HCT116 (cell line): ENCODE results near the gene COL7A1. TPM values are rescaled to one million over a fixed set of nuclear protein-coding genes. Genes with fewer than 3 reads are reported as not detected.

Source experiments
- ATAC-seq: fragments of 200-7000 bp; cut with Tn5 transposase; 2 replicates; pipeline ENCODE4 v1.9.1; 2020; ENCODE audit warnings: mild to moderate bottlenecking, moderate library complexity
- BruUV-seq: library from RNA; stranded (reverse); fragments of 400-500 nt; replicated peaks from 2 replicates; lab custom pipeline; 2021; lab: Mats Ljungman, UMichigan
- CTCF ChIA-PET: fragments of 300-600 bp; sonication (Branson Sonifier 250); formaldehyde crosslinking; loops from one replicate; lab custom pipeline; 2021; ENCODE audit warnings: antibody characterized with exemption; lab: Charles Lee
- POLR2A ChIA-PET: fragments of 300-600, 350-600 bp; sonication (Branson Sonifier 250); formaldehyde crosslinking; loops from one replicate; lab custom pipeline; 2021; ENCODE audit warnings: antibody characterized with exemption; lab: Charles Lee
- RAD21 ChIA-PET, 2 experiments: fragments of 300-600 bp; sonication (Branson Sonifier 250); formaldehyde crosslinking; loops; one replicate each; lab custom pipeline; 2023; ENCODE audit warnings: low total read pairs in 2 of 2; ENCODE audit not compliant: uncharacterized antibody in 2 of 2, unreplicated experiment in 2 of 2, low non-redundant PET in 1 of 2; lab: Charles Lee
- DNase-seq: peaks from one replicate; pipeline ENCODE4 v3.0.0-alpha.2; 2010; ENCODE audit warnings: low read depth, low spot score
- H2AFZ ChIP-seq: fragments of 200-600 bp; shearing (Covaris generic), sonication (generic); 2 replicates; pipeline ENCODE4 v1.6.1; 2017; ENCODE audit warnings: low read depth, mixed run types, mixed read lengths, antibody characterized with exemption, low read length; ENCODE audit not compliant: poor library complexity, severe bottlenecking
- H3K27ac ChIP-seq: 2 replicates; pipeline ENCODE4 v1.5.1; 2012; ENCODE audit warnings: low read depth, low read length
- H3K27me3 ChIP-seq: fragments of 200-600 bp; sonication (generic); 2 replicates; pipeline ENCODE4 v1.6.1; 2016; ENCODE audit warnings: mixed run types, low read length, mixed read lengths; ENCODE audit not compliant: insufficient read depth
- H3K36me3 ChIP-seq, 2 experiments: fragments of 200-500 bp in 1 of 2; fragments of 200-600 bp in 1 of 2; sonication (Bioruptor generic) in 1 of 2; sonication (generic) in 1 of 2; 2 replicates each; pipeline versions ENCODE4 v1.5.1 to v1.6.1; 2014 to 2016; ENCODE audit warnings: low read length in 2 of 2, inconsistent platforms in 1 of 2, mixed read lengths in 1 of 2, mixed run types in 1 of 2; ENCODE audit not compliant: insufficient read depth in 2 of 2, control insufficient read depth in 1 of 2
- H3K4me1 ChIP-seq, 2 experiments: fragments of 200-600 bp in 1 of 2; sonication (generic) in 1 of 2; 2 replicates each; pipeline versions ENCODE4 v1.5.1 to v1.6.1; 2012 to 2017; ENCODE audit warnings: low read length in 2 of 2, inconsistent platforms in 1 of 2, mild to moderate bottlenecking in 1 of 2, mixed read lengths in 1 of 2, mixed run types in 1 of 2, moderate library complexity in 1 of 2; ENCODE audit not compliant: insufficient read depth in 2 of 2, control insufficient read depth in 1 of 2
- H3K4me2 ChIP-seq: fragments of 200-600 bp; sonication (generic); 2 replicates; pipeline ENCODE4 v1.6.1; 2017; ENCODE audit warnings: mixed run types, low read length, mixed read lengths
- H3K4me3 ChIP-seq, 2 experiments: fragments of 200-600 bp in 1 of 2; sonication (generic) in 1 of 2; replicated peaks in 1 of 2; 2 replicates each; pipeline ENCODE4 v1.5.1; 2011 to 2016; ENCODE audit warnings: low read length in 2 of 2, control low read depth in 1 of 2, low read depth in 1 of 2, mild to moderate bottlenecking in 1 of 2, mixed read lengths in 1 of 2, mixed run types in 1 of 2
- H3K79me2 ChIP-seq: fragments of 200-600 bp; sonication (generic); 2 replicates; pipeline ENCODE4 v1.6.1; 2017; ENCODE audit warnings: mild to moderate bottlenecking, mixed run types, low read length, moderate library complexity, mixed read lengths; ENCODE audit not compliant: insufficient read depth
- H3K9ac ChIP-seq: fragments of 200-600 bp; sonication (generic); 2 replicates; pipeline ENCODE4 v1.6.1; 2016; ENCODE audit warnings: low read length, mixed read lengths
- H3K9me2 ChIP-seq: fragments of 200-600 bp; sonication (generic), shearing (Covaris generic); 2 replicates; pipeline ENCODE4 v1.6.1; 2017; ENCODE audit warnings: mixed run types, mild to moderate bottlenecking, moderate library complexity; ENCODE audit not compliant: insufficient read depth
- H3K9me3 ChIP-seq, 2 experiments: fragments of 200-500 bp in 1 of 2; fragments of 200-600 bp in 1 of 2; sonication (Bioruptor generic) in 1 of 2; sonication (generic) in 1 of 2; 2 replicates each; pipeline ENCODE4 v1.6.1; 2014 to 2017; ENCODE audit warnings: low read length in 2 of 2, mixed read lengths in 2 of 2, inconsistent platforms in 1 of 2, low read depth in 1 of 2, mild to moderate bottlenecking in 1 of 2, mixed run types in 1 of 2, moderate library complexity in 1 of 2; ENCODE audit not compliant: control insufficient read depth in 1 of 2, insufficient read depth in 1 of 2
- H4K20me1 ChIP-seq: fragments of 200-600 bp; sonication (generic), shearing (Covaris generic); 2 replicates; pipeline ENCODE4 v1.6.1; 2017; ENCODE audit warnings: mixed run types, mild to moderate bottlenecking, moderate library complexity; ENCODE audit not compliant: insufficient read depth
- EGR1 ChIP-seq: IDR thresholded peaks from 2 replicates; pipeline ENCODE4 v1.6.1; 2012; ENCODE audit warnings: low read depth
- ELF1 ChIP-seq: IDR thresholded peaks from 2 replicates; pipeline ENCODE4 v1.6.1; 2012; ENCODE audit warnings: low read depth, borderline replicate concordance
- EZH2 ChIP-seq: fragments of 200-600 bp; sonication (generic); IDR thresholded peaks from 2 replicates; pipeline ENCODE4 v1.6.1; 2017; ENCODE audit warnings: antibody characterized with exemption, mixed run types
- EZH2phosphoT487 ChIP-seq: fragments of 200-600 bp; IDR thresholded peaks from 2 replicates; pipeline ENCODE4 v1.6.1; 2018; ENCODE audit warnings: antibody characterized with exemption, borderline replicate concordance
- FOSL1 ChIP-seq: IDR thresholded peaks from 2 replicates; pipeline ENCODE4 v1.6.1; 2012; ENCODE audit warnings: low read depth
- JUND ChIP-seq: IDR thresholded peaks from 2 replicates; pipeline ENCODE4 v1.6.1; 2012
- MAX ChIP-seq: IDR thresholded peaks from 2 replicates; pipeline ENCODE4 v1.6.1; 2012
- POLR2A ChIP-seq: IDR thresholded peaks from 2 replicates; pipeline ENCODE4 v1.7.0; 2011; ENCODE audit warnings: borderline replicate concordance; ENCODE audit not compliant: insufficient read depth, insufficient read length; ENCODE audit errors: extremely low read depth
- POLR2AphosphoS5 ChIP-seq: IDR thresholded peaks from 2 replicates; pipeline ENCODE4 v1.6.1; 2011; ENCODE audit warnings: mild to moderate bottlenecking, low read depth, low read length, moderate library complexity
- RAD21 ChIP-seq: IDR thresholded peaks from 2 replicates; pipeline ENCODE4 v1.6.1; 2012; ENCODE audit warnings: low read depth, mild to moderate bottlenecking
- SP1 ChIP-seq: IDR thresholded peaks from 2 replicates; pipeline ENCODE4 v1.6.1; 2012; ENCODE audit warnings: low read depth
- SRF ChIP-seq: IDR thresholded peaks from 2 replicates; pipeline ENCODE4 v1.6.1; 2012; ENCODE audit warnings: low read depth
- TCF7L2 ChIP-seq: IDR thresholded peaks from 2 replicates; pipeline ENCODE4 v1.7.0; 2011; ENCODE audit warnings: borderline replicate concordance, inconsistent platforms; ENCODE audit not compliant: insufficient read depth, insufficient read length; ENCODE audit errors: extremely low read depth
- YY1 ChIP-seq: IDR thresholded peaks from 2 replicates; pipeline ENCODE4 v1.6.1; 2011; ENCODE audit warnings: low read length, low read depth, moderate library complexity, mild to moderate bottlenecking; ENCODE audit not compliant: insufficient replicate concordance; ENCODE audit errors: extremely low read depth
- ZBTB33 ChIP-seq: IDR thresholded peaks from 2 replicates; pipeline ENCODE4 v1.6.1; 2011; ENCODE audit warnings: mild to moderate bottlenecking, low read length, moderate library complexity; ENCODE audit not compliant: insufficient replicate concordance; ENCODE audit errors: extremely low read depth
- ZFX ChIP-seq: fragments of 450-650 bp; IDR thresholded peaks from 2 replicates; pipeline ENCODE4 v1.6.1; 2017
- ZNF274 ChIP-seq: fragments of 200-500 bp; sonication (Bioruptor generic); IDR thresholded peaks from 2 replicates; pipeline ENCODE4 v1.6.1; 2014; ENCODE audit warnings: mild to moderate bottlenecking, low read depth, low read length, inconsistent platforms
- intact Hi-C: fragments of 100-400 bp; cut with micrococcal nuclease; formaldehyde crosslinking; loops from 2 replicates; pipeline ENCODE4 v1.10.0; 2022
- total RNA-seq: library from RNA; stranded (reverse); gene quantifications from one replicate; pipeline ENCODE4 v1.2.1, GENCODE V29; 2021; ENCODE audit not compliant: unreplicated experiment
- TF ChIP-seq, protein P1 (sequence below): IDR thresholded peaks from 2 replicates; pipeline ENCODE4 v1.6.1; 2012; ENCODE audit warnings: low read depth
- TF ChIP-seq, protein P2 (sequence below): IDR thresholded peaks from 2 replicates; pipeline ENCODE4 v1.6.1; 2012

COL7A1 gene
- total RNA-seq, 1 experiment from 2014 or later, result 11.4 TPM

DNA sequence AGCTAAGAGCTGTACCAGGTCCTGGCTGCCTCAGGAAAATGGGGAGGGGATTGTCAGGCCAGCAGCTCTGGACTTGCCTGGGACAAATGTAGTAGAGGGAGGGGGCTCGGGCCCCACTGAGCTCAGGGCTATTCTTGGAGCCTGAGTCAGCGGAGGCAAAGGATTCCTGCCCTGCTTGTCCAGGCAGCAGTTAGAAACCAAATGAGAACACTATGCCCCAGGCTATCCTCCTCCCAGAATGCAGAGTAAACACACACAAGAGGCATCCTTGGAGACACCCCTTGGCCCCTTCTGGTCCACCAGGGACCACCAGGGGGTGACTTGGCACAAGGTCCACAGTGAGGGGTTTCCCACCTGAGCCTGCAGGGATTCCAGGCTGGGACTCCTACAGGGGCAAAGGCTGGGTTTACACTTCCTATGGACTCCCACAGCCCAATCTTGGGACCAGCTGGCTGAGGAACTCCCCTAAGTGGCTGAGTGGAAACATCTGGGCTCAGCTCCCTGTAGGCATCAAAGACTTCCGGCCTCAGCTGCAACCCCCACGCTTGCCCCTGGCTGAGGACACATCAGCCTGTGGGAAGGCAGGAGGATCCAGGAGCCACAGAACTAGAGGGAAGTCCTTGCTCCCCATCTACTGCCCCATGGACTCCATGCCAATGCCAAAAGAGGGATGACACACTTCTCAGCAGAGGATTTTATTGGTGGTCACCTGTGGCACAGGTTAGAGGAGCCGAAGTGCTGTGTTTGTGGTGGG is 3.4 kb upstream of the COL7A1 start:
- Histone ChIP-seq H3K36me3 (peaks cover 22 to 47% of the 10 kb centered on the region in 2 experiments), H3K27ac (no peak overlapping the region; the same call in 1 of the 2 replicates), H3K4me2 (no peak overlapping the region), H3K4me1 (peaks cover 11 to 21% of the 10 kb centered on the region in 2 experiments), H3K4me3 (no peak overlapping the region), H3K9ac (no peak overlapping the region), H3K9me2 (no peaks in the 10 kb centered on the region), H4K20me1 (no peaks in the 10 kb centered on the region), H3K27me3 (no peaks in the 10 kb centered on the region), H3K9me3 (no peaks in the 10 kb centered on the region), H2AFZ (no peak overlapping the region), H3K79me2 (no peaks in the 10 kb centered on the region)
- TF ChIP-seq ELF1 (no peak), ZNF274 (no peak), EZH2phosphoT487 (no peak), MAX (no peak), SP1 (no peak), JUND (no peak), POLR2AphosphoS5 (no peak), ZFX (no peak), ZBTB33 (no peak), TCF7L2 (no peak), FOSL1 (no peak), SRF (no peak), EGR1 (no peak), POLR2A (no peak), EZH2 (no peak), RAD21 (no peak), YY1 (no peak)
- TF ChIP-seq, protein P1, sequence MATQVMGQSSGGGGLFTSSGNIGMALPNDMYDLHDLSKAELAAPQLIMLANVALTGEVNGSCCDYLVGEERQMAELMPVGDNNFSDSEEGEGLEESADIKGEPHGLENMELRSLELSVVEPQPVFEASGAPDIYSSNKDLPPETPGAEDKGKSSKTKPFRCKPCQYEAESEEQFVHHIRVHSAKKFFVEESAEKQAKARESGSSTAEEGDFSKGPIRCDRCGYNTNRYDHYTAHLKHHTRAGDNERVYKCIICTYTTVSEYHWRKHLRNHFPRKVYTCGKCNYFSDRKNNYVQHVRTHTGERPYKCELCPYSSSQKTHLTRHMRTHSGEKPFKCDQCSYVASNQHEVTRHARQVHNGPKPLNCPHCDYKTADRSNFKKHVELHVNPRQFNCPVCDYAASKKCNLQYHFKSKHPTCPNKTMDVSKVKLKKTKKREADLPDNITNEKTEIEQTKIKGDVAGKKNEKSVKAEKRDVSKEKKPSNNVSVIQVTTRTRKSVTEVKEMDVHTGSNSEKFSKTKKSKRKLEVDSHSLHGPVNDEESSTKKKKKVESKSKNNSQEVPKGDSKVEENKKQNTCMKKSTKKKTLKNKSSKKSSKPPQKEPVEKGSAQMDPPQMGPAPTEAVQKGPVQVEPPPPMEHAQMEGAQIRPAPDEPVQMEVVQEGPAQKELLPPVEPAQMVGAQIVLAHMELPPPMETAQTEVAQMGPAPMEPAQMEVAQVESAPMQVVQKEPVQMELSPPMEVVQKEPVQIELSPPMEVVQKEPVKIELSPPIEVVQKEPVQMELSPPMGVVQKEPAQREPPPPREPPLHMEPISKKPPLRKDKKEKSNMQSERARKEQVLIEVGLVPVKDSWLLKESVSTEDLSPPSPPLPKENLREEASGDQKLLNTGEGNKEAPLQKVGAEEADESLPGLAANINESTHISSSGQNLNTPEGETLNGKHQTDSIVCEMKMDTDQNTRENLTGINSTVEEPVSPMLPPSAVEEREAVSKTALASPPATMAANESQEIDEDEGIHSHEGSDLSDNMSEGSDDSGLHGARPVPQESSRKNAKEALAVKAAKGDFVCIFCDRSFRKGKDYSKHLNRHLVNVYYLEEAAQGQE, result no peak
- TF ChIP-seq, protein P2, sequence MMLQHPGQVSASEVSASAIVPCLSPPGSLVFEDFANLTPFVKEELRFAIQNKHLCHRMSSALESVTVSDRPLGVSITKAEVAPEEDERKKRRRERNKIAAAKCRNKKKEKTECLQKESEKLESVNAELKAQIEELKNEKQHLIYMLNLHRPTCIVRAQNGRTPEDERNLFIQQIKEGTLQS, result no peak
- RAD21 ChIA-PET, result no interaction called here
- BruUV-seq, result no TSS peak
- ATAC-seq (no peak), DNase-seq (no peak)
- CTCF ChIA-PET, result interaction anchor here (1.7 kb wide), 1 partner anchor 37 kb away, joined by 6 read pairs; the partner anchor contains the start of gene SLC26A6
- intact Hi-C loops, result no loop called here
- POLR2A ChIA-PET, result no interaction called here
